Transverse colon (tissue), 4 donors: ENCODE results near the gene KCTD5. TPM values are rescaled to one million over a fixed set of nuclear protein-coding genes. Genes with fewer than 3 reads are reported as not detected.

ENCODE experiments used
- DNase-seq: peaks from one replicate; pipeline ENCODE4 v3.0.0-alpha.2; 2019
- H3K27ac ChIP-seq, 4 donors: fragments of 200-600 bp; sonication (generic); 2 replicates each; pipeline ENCODE4 v1.5.1; 2016 to 2018; ENCODE audit warnings: inconsistent platforms in 4 of 4
- H3K27me3 ChIP-seq: fragments of 200-600 bp; sonication (generic); 2 replicates; pipeline ENCODE4 v1.5.1; 2017; ENCODE audit warnings: inconsistent platforms
- H3K36me3 ChIP-seq, 4 donors: fragments of 200-600 bp; sonication (generic); 2 replicates each; pipeline ENCODE4 v1.5.1; 2017 to 2019; ENCODE audit warnings: inconsistent platforms in 4 of 4
- H3K4me1 ChIP-seq, 4 donors: fragments of 200-600 bp; sonication (generic); 2 replicates each; pipeline ENCODE4 v1.5.1; 2017 to 2020; ENCODE audit warnings: inconsistent platforms in 4 of 4
- H3K4me3 ChIP-seq, 4 donors: fragments of 200-600 bp; sonication (generic); 1 replicate in 1 of 4; 2 replicates in 3 of 4; pipeline versions ENCODE4 v1.5.1 to v1.6.1; 2017 to 2019; ENCODE audit warnings: inconsistent platforms in 4 of 4
- H3K9me3 ChIP-seq, 2 donors: fragments of 200-600 bp; sonication (generic); 2 replicates each; pipeline ENCODE4 v1.5.1; 2017 to 2019; ENCODE audit warnings: inconsistent platforms in 2 of 2
- CTCF ChIP-seq, 5 experiments: fragments of 200-600 bp in 3 of 5; fragments of 450-650 bp in 2 of 5; sonication (generic) in 3 of 5; IDR thresholded peaks; 1 replicate in 2 of 5; 2 replicates in 3 of 5; pipeline ENCODE4 v1.5.1; 2016 to 2017; ENCODE audit warnings: antibody characterized with exemption in 5 of 5, inconsistent platforms in 3 of 5, mild to moderate bottlenecking in 2 of 5, moderate library complexity in 1 of 5
- EP300 ChIP-seq: sonication (generic); formaldehyde crosslinking; IDR thresholded peaks from one replicate; pipeline ENCODE4 v1.6.1; 2017; ENCODE audit warnings: antibody characterized with exemption, low read depth
- POLR2A ChIP-seq: fragments of 450-650 bp; IDR thresholded peaks from one replicate; pipeline ENCODE4 v1.6.1; 2016; ENCODE audit warnings: antibody characterized with exemption, mild to moderate bottlenecking, moderate library complexity
- POLR2AphosphoS5 ChIP-seq, 3 donors: sonication (generic); formaldehyde crosslinking; IDR thresholded peaks; one replicate each; pipeline ENCODE4 v1.6.1; 2016; ENCODE audit warnings: antibody characterized with exemption in 3 of 3
- WGBS, 2 donors: methylation state at CpG; one replicate each; pipeline ENCODE4 v1.1.5; 2018; ENCODE audit warnings: low coverage in 1 of 2; 5-methylcytosine and 5-hydroxymethylcytosine counted together
- in situ Hi-C, 4 donors: fragments of 200-750 bp; cut with MboI; loops; one replicate each; pipeline versions ENCODE4 v1.15.0 to v1.15.1; 2017; ENCODE audit warnings: low sequenced_read_pairs in 3 of 4, low pct_ligation_motif_present in 1 of 4, low pct_unique_long_range_greater_than_20kb in 1 of 4
- intact Hi-C: fragments of 100-400 bp; cut with DNase I; formaldehyde crosslinking; loops from one replicate; pipeline ENCODE4 v1.15.1; 2023; ENCODE audit warnings: low total_unique reads
- total RNA-seq, 4 donors: library from RNA; depleted of rRNA; stranded (reverse); fragments of >200 nt; gene quantifications; one replicate each; pipeline ENCODE4 v1.1.0, GENCODE V29; 2016

KCTD5 gene
- total RNA-seq, 4 donors from 2014 or later = 44.2 to 107 (median 60.3) TPM

DNA sequence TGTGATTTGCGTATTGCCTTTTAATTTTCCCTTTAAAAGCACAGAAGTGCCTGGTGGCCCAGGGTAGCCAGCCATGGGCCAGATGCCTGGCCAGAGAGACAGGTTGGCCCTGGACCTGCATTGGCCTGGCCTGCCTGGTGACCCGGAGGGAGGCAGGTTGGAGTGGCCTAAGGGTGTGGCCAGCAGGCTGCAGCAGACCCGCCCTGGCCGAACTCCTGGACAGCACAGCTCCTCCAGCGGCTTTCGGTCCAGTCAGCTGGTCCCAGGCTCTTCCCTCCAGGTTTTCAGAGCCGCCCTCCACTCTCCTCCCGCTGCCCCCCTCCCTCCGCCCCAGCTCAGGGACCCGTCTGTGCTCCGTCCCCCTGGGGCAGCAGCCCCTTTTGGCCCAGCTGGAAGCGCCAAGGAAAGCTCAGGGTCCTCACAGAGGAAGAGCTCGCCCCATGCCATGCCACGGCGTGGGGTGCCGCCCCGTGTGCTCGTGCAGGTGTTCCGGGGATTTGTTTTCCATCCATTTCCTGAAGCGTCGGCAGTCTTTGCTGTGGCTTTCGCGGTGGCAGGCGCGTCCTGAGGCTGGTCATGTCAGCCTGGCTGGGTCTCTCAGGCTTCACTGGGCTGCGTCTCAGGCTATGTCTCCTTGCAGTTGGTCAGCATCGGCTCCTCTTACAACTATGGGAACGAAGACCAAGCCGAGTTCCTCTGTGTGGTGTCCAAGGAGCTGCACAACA, 19.6 kb downstream of the KCTD5 start:
- no peaks in the 10 kb centered on the region for H3K4me1 ChIP-seq
- intact Hi-C loops (no loop called here), in situ Hi-C loops (no loop called here)
- no peak for DNase-seq
- 93% methylated on average over 29 of the region's 29 CpGs; no CpG with 5 or more reads in 1 of the 2 donors for WGBS, 2 donors
- no peaks in the 10 kb centered on the region for H3K27me3 ChIP-seq
- no peak overlapping the region for H3K27ac ChIP-seq
- H3K4me3 ChIP-seq = no peak overlapping the region
- H3K36me3 ChIP-seq = peaks cover 0 to 44% (median 17%) of the 10 kb centered on the region in 4 donors
- H3K9me3 ChIP-seq = no peaks in the 10 kb centered on the region
- TF ChIP-seq CTCF (IDR thresholded peaks at IDR 0.05) (no peak), EP300 (no peak), POLR2A (no peak), POLR2AphosphoS5 (IDR thresholded peaks at IDR 0.05) (no peak)

DNA sequence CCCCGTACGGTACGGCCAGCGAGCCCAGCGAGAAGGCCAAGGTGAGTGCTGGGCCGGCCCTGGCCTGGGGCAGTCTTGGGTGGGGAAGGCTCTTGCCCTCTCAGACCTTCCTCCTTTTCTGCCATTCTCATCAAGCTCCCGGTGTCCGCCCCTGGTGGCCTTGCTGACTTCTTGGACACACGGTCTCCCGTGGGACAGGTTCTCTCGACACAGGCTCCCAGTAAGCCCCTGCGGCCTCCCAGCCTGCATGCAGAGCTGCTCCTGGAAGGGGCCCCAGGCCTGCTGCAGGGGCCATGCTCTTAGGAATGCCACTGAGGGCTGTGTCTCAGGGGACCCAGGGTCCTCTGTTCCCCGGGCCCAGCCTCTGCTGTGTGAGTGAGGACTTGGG, 20.1 kb downstream of the KCTD5 start:
- in situ Hi-C loops = no loop called here
- intact Hi-C loops = no loop called here
- peaks cover 0 to 47% (median 18%) of the 10 kb centered on the region in 4 donors for H3K36me3 ChIP-seq

GRCh38 chr16:2702871-2703745, 20.8 kb downstream of the KCTD5 start:
- Histone ChIP-seq H3K27ac (no peak overlapping the region), H3K36me3 (peaks cover 0 to 48% (median 18%) of the 10 kb centered on the region in 4 donors), H3K27me3 (no peaks in the 10 kb centered on the region), H3K4me1 (no peaks in the 10 kb centered on the region), H3K4me3 (no peak overlapping the region), H3K9me3 (no peaks in the 10 kb centered on the region)
- no peak for TF ChIP-seq EP300
- TF ChIP-seq CTCF (IDR thresholded peaks at IDR 0.05) = no peak
- no peak for TF ChIP-seq POLR2A
- TF ChIP-seq POLR2AphosphoS5 (IDR thresholded peaks at IDR 0.05) = no peak
- 91% methylated on average over 27 of the region's 28 CpGs; no CpG with 5 or more reads in 1 of the 2 donors for WGBS, 2 donors
- no peak for DNase-seq
- intact Hi-C loops = no loop called here
- in situ Hi-C loops = no loop called here

More for the DNA sequence above, 20.1 kb downstream of the KCTD5 start:
- DNase-seq = no peak
- no peak for TF ChIP-seq CTCF (IDR thresholded peaks at IDR 0.05)
- TF ChIP-seq EP300 = no peak
- TF ChIP-seq POLR2A = no peak
- TF ChIP-seq POLR2AphosphoS5 (IDR thresholded peaks at IDR 0.05) = no peak
- 80 to 88% methylated on average over 1 to 13 of the region's 13 CpGs for WGBS, 2 donors
- no peaks in the 10 kb centered on the region for H3K4me1 ChIP-seq
- no peak overlapping the region for H3K27ac ChIP-seq
- H3K9me3 ChIP-seq = no peaks in the 10 kb centered on the region
- H3K4me3 ChIP-seq = no peak overlapping the region
- H3K27me3 ChIP-seq = no peaks in the 10 kb centered on the region

- WGBS, 2 donors = 95% methylated on average over 20 of the region's 33 CpGs; no CpG with 5 or more reads in 1 of the 2 donors
- no peak for TF ChIP-seq POLR2A
- no peak for TF ChIP-seq POLR2AphosphoS5 (IDR thresholded peaks at IDR 0.05)
- TF ChIP-seq EP300 = no peak
- no peak for TF ChIP-seq CTCF (IDR thresholded peaks at IDR 0.05)
- no peaks in the 10 kb centered on the region for H3K4me1 ChIP-seq
- no peaks in the 10 kb centered on the region for H3K27me3 ChIP-seq
- no peak overlapping the region for H3K4me3 ChIP-seq
- in situ Hi-C loops = no loop called here
- DNase-seq = no peak
- peaks cover 0 to 49% (median 21%) of the 10 kb centered on the region in 4 donors for H3K36me3 ChIP-seq
- intact Hi-C loops = no loop called here
- no peak overlapping the region for H3K27ac ChIP-seq
- no peaks in the 10 kb centered on the region for H3K9me3 ChIP-seq
These were observed 22.1 kb downstream of the KCTD5 start for GRCh38 chr16:2704166-2704982.
